GM19238 (cell line): ENCODE results near the gene LIPC.

Experiments used
- DNase-seq: peaks from one replicate; pipeline ENCODE4 v3.0.0; 2011; ENCODE audit warnings: low spot score; ENCODE audit not compliant: insufficient read length

Gene LIPC

GRCh38 chr15:58552505-58553364 is 120.9 kb downstream of the LIPC start:
- DNase-seq: no peak

- no peak for DNase-seq
These were observed 121.7 kb downstream of the LIPC start for GRCh38 chr15:58553365-58553918.

GRCh38 chr15:58554758-58555157 is 123.0 kb downstream of the LIPC start:
- DNase-seq: no peak

- DNase-seq: no peak
These were observed 123.6 kb downstream of the LIPC start for GRCh38 chr15:58555162-58556027.

GRCh38 chr15:58556028-58556361 is 124.2 kb downstream of the LIPC start:
- no peak for DNase-seq

- DNase-seq: no peak
These were observed 124.8 kb downstream of the LIPC start for GRCh38 chr15:58556541-58556940.

DNA sequence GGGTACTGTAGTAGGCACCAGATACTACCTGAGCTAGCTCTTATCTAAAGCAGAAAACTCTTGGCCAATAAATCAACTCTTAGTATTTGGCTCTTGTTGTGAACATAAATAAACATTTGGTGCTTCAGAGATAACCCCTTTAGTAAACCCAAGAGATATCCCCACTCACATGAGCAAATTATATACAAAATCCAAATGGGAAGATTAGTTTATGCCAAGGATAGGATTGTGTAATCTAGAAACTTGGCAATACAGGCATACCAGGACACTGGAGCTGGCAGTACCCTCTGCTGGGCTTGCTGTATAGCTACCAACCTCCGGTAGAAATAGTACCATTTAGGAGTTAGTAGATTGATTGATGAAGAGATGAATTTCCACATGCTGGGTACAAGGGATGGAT is 127.0 kb downstream of the LIPC start:
- DNase-seq: no peak

DNA sequence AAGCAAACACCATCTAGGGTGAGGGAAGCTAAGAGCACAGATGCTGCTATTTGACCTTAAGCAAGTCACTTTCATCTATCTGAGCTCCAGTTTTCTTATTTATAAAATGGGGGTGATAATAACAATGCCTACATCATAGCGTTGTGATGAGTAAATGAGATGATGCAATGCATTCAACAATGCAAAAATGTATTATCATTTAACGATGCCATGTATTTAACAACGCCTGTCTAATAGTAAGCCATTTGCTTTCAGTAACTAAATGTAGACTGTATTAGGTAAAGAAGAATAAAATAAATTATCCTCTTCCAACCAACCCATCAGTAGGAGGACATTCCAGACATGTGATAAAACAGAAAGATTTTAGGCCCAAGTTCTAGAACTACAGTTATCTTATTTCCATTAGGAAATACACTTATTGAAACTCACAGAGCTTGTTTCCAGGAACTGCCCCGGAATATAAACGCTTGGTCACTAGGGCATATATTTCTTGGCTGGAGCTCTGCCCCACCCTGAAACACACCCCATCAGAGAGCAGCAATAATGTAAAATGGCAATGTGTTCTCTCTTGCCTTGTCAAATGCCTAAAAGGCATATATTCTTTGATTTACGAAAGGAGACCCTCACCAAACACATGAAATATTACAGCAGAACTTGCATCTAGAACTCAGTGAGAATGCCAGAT is 128.3 kb downstream of the LIPC start:
- DNase-seq: no peak

DNA sequence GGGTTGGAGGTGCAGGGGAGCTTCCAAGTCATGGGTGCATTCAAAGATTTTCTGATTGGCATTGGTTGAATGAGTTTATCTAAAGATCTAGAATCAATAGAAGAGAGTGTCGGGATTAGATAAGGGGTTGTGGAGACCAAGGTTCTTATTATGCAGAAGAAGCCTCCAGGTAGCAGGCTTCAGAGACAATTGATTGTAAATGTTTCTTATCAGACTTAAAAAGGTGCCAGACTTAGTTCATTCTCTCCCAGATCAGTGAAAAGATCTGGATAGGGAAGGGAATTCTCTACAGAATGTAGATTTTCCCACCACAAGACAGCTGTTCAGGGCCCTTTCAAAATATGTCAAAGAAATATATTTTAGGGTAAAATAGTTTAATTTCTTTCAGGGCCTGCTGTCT is 129.5 kb downstream of the LIPC start:
- DNase-seq: no peak

GRCh38 chr15:58562135-58562534 is 130.3 kb downstream of the LIPC start:
- DNase-seq: no peak

- DNase-seq: no peak
These were observed 133.2 kb downstream of the LIPC start for GRCh38 chr15:58564981-58565380.

DNA sequence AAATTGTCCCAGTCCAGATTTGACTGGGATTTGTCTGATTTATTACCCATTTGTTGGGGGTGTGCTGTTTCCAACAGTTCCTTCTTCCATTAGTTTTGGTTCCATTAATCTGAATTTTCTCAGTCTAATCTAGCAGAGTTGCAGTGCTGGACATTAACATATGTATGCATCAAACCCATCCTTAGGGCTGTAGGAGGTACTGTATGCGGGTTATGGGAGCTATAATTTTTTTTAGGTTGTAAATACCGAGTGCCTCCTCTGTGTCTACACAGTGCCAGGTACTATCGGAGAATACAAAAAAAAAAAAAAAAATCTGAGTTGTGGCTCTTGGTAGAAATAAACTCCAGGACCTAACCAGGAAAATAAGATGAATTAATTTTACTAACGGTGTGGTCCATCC is 133.8 kb downstream of the LIPC start:
- no peak for DNase-seq

DNA sequence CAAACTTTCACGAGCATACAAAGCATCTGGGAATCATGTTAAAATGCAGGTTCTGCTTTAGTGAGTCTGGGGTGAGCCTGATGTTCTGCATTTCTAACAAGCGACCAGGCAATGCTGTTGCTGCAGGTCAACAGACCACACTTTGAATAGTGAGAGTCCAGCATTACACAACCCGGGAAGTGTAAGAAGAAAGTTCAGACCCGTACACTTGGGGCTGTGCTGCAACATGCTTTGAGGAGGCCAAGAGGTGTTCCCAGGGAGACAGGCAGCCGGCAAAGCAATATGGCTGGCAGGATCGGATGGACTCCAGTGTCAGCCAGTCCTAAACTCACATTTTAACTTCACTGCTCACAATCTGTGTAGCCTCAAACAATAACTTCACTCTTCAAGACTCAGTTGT is 134.2 kb downstream of the LIPC start:
- no peak for DNase-seq

- no peak for DNase-seq
These were observed 136.4 kb downstream of the LIPC start for GRCh38 chr15:58568157-58568571.

GRCh38 chr15:58569455-58569854 is 137.7 kb downstream of the LIPC start:
- DNase-seq: no peak

- DNase-seq: no peak
These were observed 139.7 kb downstream of the LIPC start for GRCh38 chr15:58571491-58571890.

GRCh38 chr15:58572521-58572920 is 140.7 kb downstream of the LIPC start:
- DNase-seq: no peak

DNA sequence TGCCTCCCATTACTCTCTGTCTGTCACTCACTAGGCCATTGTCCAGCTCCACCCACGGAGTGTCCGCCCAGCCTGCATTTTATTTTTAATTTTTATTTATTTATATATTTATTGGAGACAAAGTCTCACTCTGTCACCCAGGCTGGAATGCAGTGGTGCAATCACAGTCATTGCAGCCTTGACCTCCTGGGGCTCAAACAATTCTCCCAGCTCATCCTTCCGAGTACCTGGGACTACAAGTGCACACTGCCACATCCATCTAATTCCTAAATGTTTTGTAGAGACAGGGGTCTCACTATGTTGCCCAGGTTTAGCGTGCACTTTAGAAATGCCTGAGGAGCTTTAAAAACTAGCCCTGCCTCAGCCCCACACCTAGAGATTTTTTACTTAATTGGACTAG is 141.5 kb downstream of the LIPC start:
- DNase-seq: no peak

DNA sequence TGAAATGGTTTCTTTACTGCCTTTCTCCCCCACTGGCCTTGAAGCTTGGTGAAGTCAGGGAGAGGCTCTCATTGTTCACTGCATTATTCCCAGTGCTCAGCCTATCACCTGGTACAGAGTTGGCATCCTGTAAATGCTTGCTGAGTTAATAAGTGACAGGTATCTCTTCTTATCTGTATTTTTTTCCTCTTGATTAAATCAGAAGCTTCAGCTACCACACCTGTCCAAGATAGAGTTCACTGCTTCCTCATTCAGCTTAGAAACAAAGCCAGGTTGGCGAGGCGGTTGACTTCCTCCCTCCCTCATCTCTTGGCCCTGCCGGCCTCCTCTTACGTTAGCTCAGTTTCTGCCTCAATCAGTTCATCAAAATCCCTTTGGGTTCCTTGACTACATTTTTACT is 142.8 kb downstream of the LIPC start:
- DNase-seq: no peak

DNA sequence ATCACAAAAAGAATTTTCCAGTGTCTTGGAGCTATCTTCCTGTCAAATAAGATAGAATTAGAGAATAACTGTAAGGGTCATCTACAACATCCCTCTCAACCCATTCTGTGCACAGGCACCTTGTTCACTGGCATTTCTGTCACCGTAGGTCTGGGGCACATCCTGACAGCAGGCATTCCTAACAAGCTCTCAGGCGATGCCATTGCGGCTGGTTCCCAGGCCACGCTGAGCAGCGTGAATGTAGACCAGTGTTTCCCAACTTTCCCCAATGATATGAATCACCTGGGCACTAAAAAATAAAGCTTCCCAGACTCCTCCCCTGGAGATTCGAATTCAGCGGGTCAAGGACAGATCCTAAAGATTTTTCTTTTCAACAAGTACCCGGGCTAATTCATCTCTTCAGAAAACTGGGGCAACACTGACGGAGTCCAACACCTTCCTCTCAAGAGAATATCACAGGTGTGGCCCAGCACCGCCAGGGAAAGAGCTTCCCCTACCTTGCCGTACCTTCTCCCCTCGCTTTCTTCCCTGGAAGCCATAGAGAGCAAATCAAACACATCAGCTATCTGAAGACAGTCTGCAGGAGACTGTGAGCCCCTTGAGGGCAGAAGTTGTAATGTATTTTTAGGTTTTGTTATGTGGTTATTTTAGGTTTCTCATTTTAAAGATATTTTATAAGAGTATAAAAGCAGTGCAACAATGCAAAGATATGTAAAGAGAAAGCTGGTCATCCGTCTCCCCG is 143.4 kb downstream of the LIPC start:
- DNase-seq: no peak

DNA sequence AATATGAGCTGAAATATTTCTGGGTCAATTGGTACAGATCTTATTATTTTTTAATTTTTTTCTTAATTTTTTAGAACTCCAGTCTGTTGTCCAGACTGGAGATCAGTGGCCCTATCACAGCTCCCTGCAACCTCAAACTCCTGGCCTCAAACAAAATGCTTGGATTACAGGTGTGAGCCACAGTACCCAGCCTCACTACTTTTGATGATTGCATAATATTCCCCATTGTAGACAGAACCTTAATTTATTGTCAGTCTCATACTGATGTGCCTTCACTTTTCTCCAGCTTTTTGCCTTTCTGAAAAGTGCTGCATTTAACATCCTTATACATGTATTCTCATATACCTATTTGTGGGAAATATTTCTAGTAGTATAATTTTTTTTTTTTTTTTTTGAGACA is 144.9 kb downstream of the LIPC start:
- no peak for DNase-seq
